Keratinocyte (primary cell): Measurements from ENCODE around the gene DBF4B. TPM values are rescaled to one million over a fixed set of nuclear protein-coding genes. Genes with fewer than 3 reads are reported as not detected.

ENCODE experiments used
- DNase-seq: peaks from one replicate; pipeline ENCODE4 v3.0.0-alpha.2; 2011; ENCODE audit warnings: low read depth, missing footprints, low spot score
- FAIRE-seq: peaks from 2 replicates; lab custom pipeline; 2011; peaks lifted over from hg19 to GRCh38; lab: Jason Lieb, UNC
- H2AFZ ChIP-seq: 2 replicates; pipeline ENCODE4 v1.6.0; 2012; ENCODE audit warnings: low read length, control low read depth, inconsistent platforms; ENCODE audit not compliant: control insufficient read depth
- H3K27ac ChIP-seq: 2 replicates; pipeline ENCODE4 v1.5.1; 2011; ENCODE audit warnings: low read length; ENCODE audit not compliant: control insufficient read depth, insufficient read depth
- H3K27me3 ChIP-seq: 3 replicates; pipeline ENCODE4 v1.6.0; 2011; ENCODE audit warnings: low read length; ENCODE audit not compliant: control insufficient read depth, insufficient read depth; ENCODE audit errors: extremely low read depth
- H3K36me3 ChIP-seq, 2 experiments: 2 replicates in 1 of 2; 3 replicates in 1 of 2; pipeline ENCODE4 v1.5.1; 2011; ENCODE audit warnings: low read length in 2 of 2, mild to moderate bottlenecking in 1 of 2; ENCODE audit not compliant: control insufficient read depth in 2 of 2, insufficient read depth in 2 of 2; ENCODE audit errors: extremely low read depth in 1 of 2
- H3K4me1 ChIP-seq: 3 replicates; pipeline ENCODE4 v1.5.1; 2011; ENCODE audit warnings: low read length; ENCODE audit not compliant: control insufficient read depth, insufficient read depth; ENCODE audit errors: extremely low read depth
- H3K4me2 ChIP-seq: 3 replicates; pipeline ENCODE4 v1.6.0; 2011; ENCODE audit warnings: low read depth, low read length; ENCODE audit not compliant: control insufficient read depth, insufficient read depth; ENCODE audit errors: extremely low read depth
- H3K4me3 ChIP-seq, 3 experiments: fragments of 200-600 bp in 1 of 3; sonication (generic) in 1 of 3; 2 replicates in 2 of 3; 3 replicates in 1 of 3; pipeline ENCODE4 v1.5.1; 2011 to 2016; ENCODE audit warnings: low read length in 3 of 3, mild to moderate bottlenecking in 3 of 3, control low read depth in 2 of 3, inconsistent platforms in 1 of 3, low read depth in 1 of 3, mixed read lengths in 1 of 3, mixed run types in 1 of 3, moderate library complexity in 1 of 3; ENCODE audit not compliant: control insufficient read depth in 2 of 3, insufficient read depth in 2 of 3; ENCODE audit errors: extremely low read depth in 1 of 3
- H3K79me2 ChIP-seq: 2 replicates; pipeline ENCODE4 v1.6.0; 2012; ENCODE audit warnings: low read length; ENCODE audit not compliant: control insufficient read depth, insufficient read depth
- H3K9ac ChIP-seq: 3 replicates; pipeline ENCODE4 v1.6.0; 2011; ENCODE audit warnings: low read length; ENCODE audit not compliant: control insufficient read depth, insufficient read depth; ENCODE audit errors: extremely low read depth
- H3K9me1 ChIP-seq: 3 replicates; pipeline ENCODE4 v1.6.0; 2011; ENCODE audit warnings: low read length; ENCODE audit not compliant: control insufficient read depth, insufficient read depth; ENCODE audit errors: extremely low read depth
- H3K9me3 ChIP-seq: 2 replicates; pipeline ENCODE4 v1.5.1; 2012; ENCODE audit warnings: low read depth, low read length; ENCODE audit not compliant: control insufficient read depth
- H4K20me1 ChIP-seq: 3 replicates; pipeline ENCODE4 v1.6.0; 2011; ENCODE audit warnings: low read length; ENCODE audit not compliant: control insufficient read depth, insufficient read depth; ENCODE audit errors: extremely low read depth
- CTCF ChIP-seq, 3 experiments: IDR thresholded peaks in 1 of 3; conservative IDR thresholded peaks in 1 of 3; optimal IDR thresholded peaks in 1 of 3; 2 replicates in 2 of 3; 3 replicates in 1 of 3; pipeline versions ENCODE3 to v1.5.1; 2011; ENCODE audit warnings: low read length in 3 of 3, mild to moderate bottlenecking in 3 of 3, moderate library complexity in 2 of 3, control low read depth in 1 of 3, inconsistent platforms in 1 of 3; ENCODE audit not compliant: insufficient read depth in 2 of 3; ENCODE audit errors: extremely low read depth in 1 of 3
- EZH2 ChIP-seq: IDR thresholded peaks from one replicate; pipeline ENCODE4 v1.6.1; 2012; ENCODE audit warnings: inconsistent platforms, mild to moderate bottlenecking, low read length, moderate library complexity
- dilution Hi-C: fragments of 300-500 bp; cut with MboI; formaldehyde crosslinking; loops from one replicate; pipeline ENCODE4 v1.7.0; 2020; ENCODE audit warnings: low sequenced_read_pairs; ENCODE audit not compliant: extremely low pct_ligation_motif_present
- polyA plus RNA-seq, 5 experiments: library from polyadenylated mRNA; depleted of rRNA in 3 of 5; stranded (reverse) in 3 of 5; stranded (forward) in 1 of 5; unstranded in 1 of 5; fragments of >200 nt; gene quantifications; 1 replicate in 1 of 5; 2 replicates in 3 of 5; 3 replicates in 1 of 5; pipeline versions ENCODE4 v1.2.1 to v1.2.3, GENCODE V29; 2011 to 2012; ENCODE audit warnings: missing spikeins in 2 of 5, low read depth in 1 of 5, low replicate concordance in 1 of 5

DBF4B gene
- polyA plus RNA-seq, 1 donor (not counting 4 experiments of a cell fraction or from before 2014, with no cell fraction given), result 4.0 TPM

GRCh38 chr17:44749076-44749979 lies 40.9 kb downstream of the DBF4B start:
- Histone ChIP-seq H3K27ac (no peak overlapping the region), H3K9me3 (no peaks in the 10 kb centered on the region), H3K27me3 (no peaks in the 10 kb centered on the region), H4K20me1 (no peaks in the 10 kb centered on the region), H2AFZ (no peak overlapping the region), H3K4me2 (no peak overlapping the region), H3K9me1 (no peaks in the 10 kb centered on the region), H3K4me3 (no peak overlapping the region), H3K4me1 (no peaks in the 10 kb centered on the region), H3K79me2 (no peaks in the 10 kb centered on the region), H3K9ac (no peak overlapping the region), H3K36me3 (peaks cover 3 to 12% of the 10 kb centered on the region in 2 experiments)
- DNase-seq, result no peak
- TF ChIP-seq CTCF (optimal IDR thresholded peaks at IDR 0.05 in 1 of 3, IDR thresholded peaks at IDR 0.05 in 1 of 3, conservative IDR thresholded peaks at IDR 0.05 in 1 of 3; ENCODE audit: extremely low read depth in 1 of 3, insufficient read depth in 2 of 3, low read length in 3 of 3) (no peak), EZH2 (no peak)
- no peak for FAIRE-seq
- dilution Hi-C loops, result no loop called here

- no peaks in the 10 kb centered on the region for H3K4me1 ChIP-seq
- no peaks in the 10 kb centered on the region for H3K27me3 ChIP-seq
- no peaks in the 10 kb centered on the region for H3K9me1 ChIP-seq
- no peak overlapping the region for H3K4me3 ChIP-seq
- no peak overlapping the region for H2AFZ ChIP-seq
- peaks cover 3 to 12% of the 10 kb centered on the region in 2 experiments for H3K36me3 ChIP-seq
- dilution Hi-C loops, result no loop called here
- no peaks in the 10 kb centered on the region for H4K20me1 ChIP-seq
- DNase-seq (no peak), FAIRE-seq (no peak)
- no peaks in the 10 kb centered on the region for H3K9me3 ChIP-seq
- H3K27ac ChIP-seq, result no peak overlapping the region
- TF ChIP-seq EZH2, result no peak
- TF ChIP-seq CTCF (optimal IDR thresholded peaks at IDR 0.05 in 1 of 3, IDR thresholded peaks at IDR 0.05 in 1 of 3, conservative IDR thresholded peaks at IDR 0.05 in 1 of 3; ENCODE audit: extremely low read depth in 1 of 3, insufficient read depth in 2 of 3, low read length in 3 of 3), result no peak
- H3K4me2 ChIP-seq, result no peak overlapping the region
- H3K9ac ChIP-seq, result no peak overlapping the region
- H3K79me2 ChIP-seq, result no peaks in the 10 kb centered on the region
Observed at GRCh38 chr17:44749980-44750318, 41.5 kb downstream of the DBF4B start.
